Measurements from ENCODE around the gene PIGT. TPM values are rescaled to one million over a fixed set of nuclear protein-coding genes. Genes with fewer than 3 reads are reported as not detected.

PIGT gene
- total RNA-seq, 1 experiment from 2014 or later = 71.4 TPM

DNA sequence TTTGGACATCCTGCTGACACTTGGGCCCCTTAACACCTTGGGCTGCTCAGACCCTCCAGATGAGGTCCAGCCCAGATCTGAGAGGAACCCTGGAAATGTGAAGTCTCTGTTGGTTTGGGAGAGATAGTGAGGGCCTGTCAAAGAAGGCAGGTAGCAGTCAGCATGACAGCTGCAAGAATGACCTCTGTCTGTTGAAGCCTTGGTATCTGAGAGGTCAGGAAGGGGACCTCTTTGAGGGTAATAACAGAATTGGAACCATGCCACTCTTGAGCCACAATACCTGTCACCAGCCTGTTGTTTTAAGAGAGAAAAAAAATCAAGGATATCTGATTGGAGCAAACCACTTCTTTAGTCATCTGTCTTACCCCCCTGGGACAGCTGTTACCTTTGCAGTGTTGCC is 48.8 kb upstream of the PIGT start:
- CTCF ChIA-PET = interaction anchor here (0.8 kb wide), 1 partner anchor 215 kb away, joined by 3 read pairs; no protein-coding TSS in a partner anchor

More for the DNA sequence above, 48.8 kb upstream of the PIGT start:
- Histone ChIP-seq H3K4me3 (replicated peaks in 1 of 2; ENCODE audit: low read depth in 1 of 2, low read length in 2 of 2) (no peak overlapping the region), H3K9me3 (ENCODE audit: control insufficient read depth in 1 of 2, insufficient read depth in 1 of 2, low read depth in 1 of 2, low read length in 2 of 2) (no peaks in the 10 kb centered on the region), H3K36me3 (ENCODE audit: control insufficient read depth in 1 of 2, insufficient read depth in 2 of 2, low read length in 2 of 2) (peaks cover 12 to 25% of the 10 kb centered on the region in 2 experiments; a peak in 3 of 4 replicates), H4K20me1 (ENCODE audit: insufficient read depth) (no peaks in the 10 kb centered on the region), H3K79me2 (ENCODE audit: insufficient read depth, low read length) (peaks cover 25% of the 10 kb centered on the region), H3K27ac (ENCODE audit: low read depth, low read length) (no peak overlapping the region), H2AFZ (ENCODE audit: low read depth, low read length, poor library complexity, severe bottlenecking) (no peak overlapping the region), H3K4me1 (ENCODE audit: control insufficient read depth in 1 of 2, insufficient read depth in 2 of 2, low read length in 2 of 2) (peaks cover 5 to 12% of the 10 kb centered on the region in 2 experiments; a peak in 3 of 4 replicates), H3K4me2 (ENCODE audit: low read length) (no peak overlapping the region), H3K9me2 (ENCODE audit: insufficient read depth) (no peaks in the 10 kb centered on the region), H3K27me3 (ENCODE audit: insufficient read depth, low read length) (no peaks in the 10 kb centered on the region), H3K9ac (ENCODE audit: low read length) (no peak overlapping the region)
- TF ChIP-seq CTCF (IDR thresholded peaks at IDR 0.05 in 2 of 3, conservative IDR thresholded peaks at IDR 0.05 in 1 of 3; ENCODE audit: borderline replicate concordance in 1 of 3, insufficient read depth in 1 of 3, low read depth in 2 of 3, low read length in 2 of 3) = no peak
- no peak for TF ChIP-seq CBX3 (IDR thresholded peaks at IDR 0.05; ENCODE audit: low read depth)
- no peak for TF ChIP-seq SIN3A (IDR thresholded peaks at IDR 0.05; ENCODE audit: low read depth)
- TF ChIP-seq CEBPB (IDR thresholded peaks at IDR 0.05; ENCODE audit: low read depth) = no peak
- TF ChIP-seq, protein P1, sequence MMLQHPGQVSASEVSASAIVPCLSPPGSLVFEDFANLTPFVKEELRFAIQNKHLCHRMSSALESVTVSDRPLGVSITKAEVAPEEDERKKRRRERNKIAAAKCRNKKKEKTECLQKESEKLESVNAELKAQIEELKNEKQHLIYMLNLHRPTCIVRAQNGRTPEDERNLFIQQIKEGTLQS (IDR thresholded peaks at IDR 0.05) = no peak
- no peak for TF ChIP-seq EZH2phosphoT487 (IDR thresholded peaks at IDR 0.05; ENCODE audit: borderline replicate concordance)
- no peak for TF ChIP-seq REST (IDR thresholded peaks at IDR 0.05; ENCODE audit: low read depth)
- no peak for TF ChIP-seq TCF7L2 (IDR thresholded peaks at IDR 0.05; ENCODE audit: borderline replicate concordance, extremely low read depth, insufficient read depth, insufficient read length)
- no peak for TF ChIP-seq EZH2 (IDR thresholded peaks at IDR 0.05)
- no peak for TF ChIP-seq ZBTB33 (IDR thresholded peaks at IDR 0.05; ENCODE audit: extremely low read depth, insufficient replicate concordance, low read length)
- no peak for TF ChIP-seq MAX (IDR thresholded peaks at IDR 0.05)
- TF ChIP-seq ZFX (IDR thresholded peaks at IDR 0.05) = no peak
- no peak for TF ChIP-seq ELF1 (IDR thresholded peaks at IDR 0.05; ENCODE audit: borderline replicate concordance, low read depth)
- ATAC-seq (no peak), DNase-seq (ENCODE audit: low read depth, low spot score) (no peak)
- RAD21 ChIA-PET (ENCODE audit: low non-redundant PET in 1 of 2, low total read pairs in 2 of 2, uncharacterized antibody in 2 of 2, unreplicated experiment in 2 of 2) = no interaction called here
- POLR2A ChIA-PET = no interaction called here
- intact Hi-C loops (cut with micrococcal nuclease) = no loop called here
- no TSS peak for BruUV-seq (replicated peaks)
